ENCODE results near the gene CAPN5. TPM values are rescaled to one million over a fixed set of nuclear protein-coding genes. Genes with fewer than 3 reads are reported as not detected.
A peak's percentile ranks its signal among the peaks of the same experiment; 100 is the strongest.

Gene CAPN5
- total and polyA plus RNA-seq, 5 experiments from 2014 or later, result 6.2 to 13.1 (median 9.5) TPM

DNA sequence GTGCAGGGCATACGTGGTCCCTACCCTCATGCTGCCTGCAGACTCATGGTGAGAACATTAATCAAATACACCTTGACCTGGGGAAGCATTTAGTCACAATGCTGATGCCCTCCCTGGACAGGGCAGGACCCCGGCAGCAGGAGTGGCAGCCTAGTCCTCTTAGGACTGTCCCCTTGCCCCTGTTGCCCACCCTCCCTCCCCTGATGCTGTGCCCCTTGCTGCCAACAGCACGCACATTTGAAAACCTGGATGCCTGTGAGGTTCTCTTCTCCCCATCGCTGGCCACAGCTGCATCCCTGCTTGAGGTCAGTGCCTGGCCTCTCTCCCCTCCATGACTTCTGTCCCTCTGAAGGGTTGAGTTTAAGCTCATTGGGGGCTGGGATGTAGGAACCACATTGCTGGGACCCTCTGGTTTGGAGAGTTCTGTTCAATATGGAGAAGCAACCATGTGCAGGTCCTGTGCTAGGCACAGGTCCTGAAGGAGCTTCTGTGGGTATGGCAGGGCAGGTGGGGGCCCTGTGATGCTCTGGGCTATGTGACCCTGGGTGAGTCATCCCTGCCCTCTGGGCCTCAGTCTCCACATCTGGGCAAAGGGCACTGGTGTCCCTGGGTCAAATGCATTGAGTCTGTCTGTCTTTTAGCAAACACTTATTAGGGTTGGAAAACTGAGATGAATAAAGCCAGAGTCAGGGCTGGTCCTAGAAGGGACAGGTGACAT, 92.6 kb downstream of the CAPN5 start:
- ATAC-seq (no peak), DNase-seq (no peak)
- Mint-ChIP-seq H3K36me3 (no peaks in the 10 kb centered on the region), H3K27ac (no peak overlapping the region), H3K4me3 (no peak overlapping the region), H3K9me3 (no peaks in the 10 kb centered on the region), H3K27me3 (peaks cover 0 to 1% (median 0%) of the 10 kb centered on the region in 5 donors), H3K4me1 (peaks cover 0 to 7% (median 5%) of the 10 kb centered on the region in 4 donors)
- POLR2A ChIA-PET, result no interaction called here

DNA sequence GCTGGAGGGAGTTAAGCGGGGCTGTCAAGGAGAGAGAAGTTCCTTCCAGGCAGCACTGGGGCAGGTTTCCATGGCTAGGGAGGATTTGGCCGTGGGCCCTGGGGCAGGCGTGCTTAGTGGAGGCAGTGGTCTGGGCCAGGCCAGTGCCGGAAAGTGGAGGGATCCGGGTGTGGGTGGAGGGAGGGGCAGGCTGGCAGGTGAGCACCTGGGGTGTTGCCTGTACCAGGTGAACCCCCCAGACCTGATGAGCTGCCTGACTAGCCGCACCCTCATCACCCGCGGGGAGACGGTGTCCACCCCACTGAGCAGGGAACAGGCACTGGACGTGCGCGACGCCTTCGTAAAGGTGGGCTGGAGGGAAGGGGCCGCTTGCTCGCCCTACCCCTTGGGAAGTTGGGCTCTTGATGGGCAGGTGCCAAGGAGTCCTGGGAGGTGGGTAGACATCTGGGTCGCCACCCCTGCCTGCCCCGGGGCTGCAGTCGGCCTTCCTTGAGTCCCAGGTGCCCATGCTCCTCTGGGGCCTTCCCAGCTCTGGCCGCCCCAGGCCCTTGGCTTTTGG, 93.2 kb downstream of the CAPN5 start:
- Mint-ChIP-seq H3K27me3 (peaks cover 0 to 1% (median 0%) of the 10 kb centered on the region in 5 donors), H3K4me1 (peaks cover 0 to 6% (median 4%) of the 10 kb centered on the region in 4 donors), H3K27ac (no peak overlapping the region), H3K36me3 (no peaks in the 10 kb centered on the region), H3K4me3 (no peak overlapping the region), H3K9me3 (no peaks in the 10 kb centered on the region)
- ATAC-seq (no peak), DNase-seq (no peak)
- POLR2A ChIA-PET, result no interaction called here

DNA sequence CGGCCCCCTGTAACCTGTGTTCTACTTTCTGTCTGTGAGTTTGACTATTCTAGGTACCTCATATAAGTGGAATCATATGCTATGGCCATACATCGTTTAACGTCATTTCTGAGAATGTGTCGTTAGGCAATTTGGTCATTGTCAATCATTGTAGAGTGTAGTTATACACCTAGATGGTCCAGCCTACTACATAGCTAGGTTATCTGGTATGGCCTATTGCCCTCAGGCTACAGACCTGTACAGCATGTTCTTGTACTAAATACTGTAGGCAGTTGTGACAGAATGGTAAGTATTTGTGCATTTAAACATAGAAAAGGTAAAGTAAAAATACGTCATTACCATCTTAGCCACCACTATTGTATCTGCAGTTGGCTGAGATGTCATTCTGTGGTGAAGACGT, 96.5 kb downstream of the CAPN5 start:
- POLR2A ChIA-PET, result no interaction called here
- no peaks in the 10 kb centered on the region for H3K9me3 Mint-ChIP-seq
- peaks cover 0 to 6% (median 0%) of the 10 kb centered on the region in 4 donors for H3K4me1 Mint-ChIP-seq
- H3K27ac Mint-ChIP-seq, result no peak overlapping the region
- peaks cover 0 to 1% (median 0%) of the 10 kb centered on the region in 5 donors for H3K27me3 Mint-ChIP-seq
- DNase-seq, result no peak
- ATAC-seq, result no peak
- H3K36me3 Mint-ChIP-seq, result no peaks in the 10 kb centered on the region
- no peak overlapping the region for H3K4me3 Mint-ChIP-seq

GRCh38 chr11:77165066-77165465, 98.3 kb downstream of the CAPN5 start:
- Mint-ChIP-seq H3K9me3 (no peaks in the 10 kb centered on the region), H3K4me1 (peaks cover 0 to 2% (median 0%) of the 10 kb centered on the region in 4 donors), H3K27me3 (peaks cover 0 to 1% (median 0%) of the 10 kb centered on the region in 5 donors), H3K27ac (no peak overlapping the region), H3K36me3 (no peaks in the 10 kb centered on the region), H3K4me3 (no peak overlapping the region)
- ATAC-seq, result no peak
- DNase-seq, result no peak
- POLR2A ChIA-PET, result no interaction called here

DNA sequence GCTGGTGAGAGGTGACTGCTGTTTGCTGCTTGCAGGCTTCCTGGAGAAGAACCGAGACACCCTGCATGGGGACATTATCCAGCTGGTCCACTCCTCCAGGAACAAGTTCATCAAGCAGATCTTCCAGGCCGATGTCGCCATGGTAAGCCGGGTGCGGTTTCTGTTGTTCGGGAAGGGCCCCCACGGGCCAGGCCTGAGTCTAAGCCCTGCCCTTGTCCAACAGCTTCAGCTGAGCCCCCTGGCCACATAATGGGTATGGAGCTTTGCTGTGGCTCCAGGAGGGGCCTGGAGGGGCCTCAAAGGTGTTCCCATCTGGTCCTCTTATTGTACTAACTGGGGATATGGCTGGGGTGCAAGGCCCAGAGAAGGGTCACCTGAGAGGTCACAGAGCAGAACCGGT, 99.2 kb downstream of the CAPN5 start:
- Mint-ChIP-seq H3K27ac (no peak overlapping the region), H3K36me3 (no peaks in the 10 kb centered on the region), H3K4me3 (no peak overlapping the region), H3K9me3 (no peaks in the 10 kb centered on the region), H3K27me3 (peaks cover 0 to 1% (median 0%) of the 10 kb centered on the region in 5 donors), H3K4me1 (peaks cover 0 to 2% (median 0%) of the 10 kb centered on the region in 4 donors)
- POLR2A ChIA-PET, result no interaction called here
- ATAC-seq, result no peak
- no peak for DNase-seq

DNA sequence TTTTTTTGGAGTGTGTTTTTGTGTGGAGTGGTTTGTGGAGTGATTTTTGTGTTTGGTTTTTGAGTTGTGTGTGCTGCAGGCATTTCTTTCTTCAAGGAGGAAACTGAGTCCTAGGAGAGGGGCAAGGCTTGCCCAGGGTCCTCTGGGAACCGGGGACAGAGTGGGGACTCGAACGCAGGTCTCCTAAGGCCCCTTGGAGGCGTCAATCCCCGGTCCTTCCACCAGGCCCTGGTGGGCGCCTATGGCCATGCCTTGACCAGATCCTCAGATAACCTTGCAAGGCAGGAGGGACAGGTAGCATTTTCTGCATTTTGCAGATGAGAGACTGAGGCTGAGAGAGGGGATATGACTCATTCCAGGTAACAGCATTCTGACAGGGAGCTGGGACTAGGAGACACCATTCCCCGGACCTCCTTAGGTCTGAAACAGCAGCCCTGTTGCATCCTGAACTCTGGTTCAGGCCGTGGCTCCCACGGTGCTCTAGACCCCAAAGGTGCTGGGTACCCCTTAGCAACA, 100.4 kb downstream of the CAPN5 start:
- Mint-ChIP-seq H3K4me3 (no peak overlapping the region), H3K4me1 (peaks cover 0 to 2% (median 0%) of the 10 kb centered on the region in 4 donors), H3K9me3 (no peaks in the 10 kb centered on the region), H3K36me3 (no peaks in the 10 kb centered on the region), H3K27ac (no peak overlapping the region), H3K27me3 (peaks cover 0 to 1% (median 0%) of the 10 kb centered on the region in 5 donors)
- POLR2A ChIA-PET, result no interaction called here
- no peak for ATAC-seq
- DNase-seq, result no peak

- Mint-ChIP-seq H3K27me3 (peaks cover 0 to 1% (median 0%) of the 10 kb centered on the region in 5 donors), H3K4me3 (no peak overlapping the region), H3K36me3 (no peaks in the 10 kb centered on the region), H3K9me3 (no peaks in the 10 kb centered on the region), H3K27ac (no peak overlapping the region), H3K4me1 (peaks cover 0 to 2% (median 0%) of the 10 kb centered on the region in 4 donors)
- DNase-seq (no peak), ATAC-seq (no peak)
- POLR2A ChIA-PET, result no interaction called here
These were observed 101.0 kb downstream of the CAPN5 start for GRCh38 chr11:77167791-77168190.

DNA sequence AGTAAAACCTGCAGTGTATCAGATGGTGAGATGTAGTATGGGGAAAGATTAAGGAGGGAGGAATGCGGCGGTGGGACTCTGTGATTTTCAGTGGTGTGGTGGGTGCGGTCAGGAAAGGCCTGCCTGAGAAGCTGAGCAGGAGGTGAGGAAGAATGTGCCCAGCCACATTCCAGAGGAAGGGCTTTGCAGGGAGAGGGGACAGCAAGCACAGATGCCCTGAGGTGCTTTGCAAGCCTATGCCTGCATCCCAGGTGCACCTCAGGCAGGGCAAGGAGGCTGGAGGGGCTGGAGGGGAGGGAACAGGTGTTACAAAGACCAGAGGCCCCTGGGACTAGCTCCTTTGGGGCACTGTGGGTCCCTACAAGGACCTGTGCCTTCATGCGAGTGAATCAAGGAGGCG, 103.3 kb downstream of the CAPN5 start:
- DNase-seq (no peak), ATAC-seq (no peak)
- Mint-ChIP-seq H3K9me3 (no peaks in the 10 kb centered on the region), H3K4me1 (peaks cover 0 to 2% (median 0%) of the 10 kb centered on the region in 4 donors), H3K4me3 (no peak overlapping the region), H3K27ac (no peak overlapping the region), H3K36me3 (no peaks in the 10 kb centered on the region), H3K27me3 (peaks cover 0 to 1% (median 0%) of the 10 kb centered on the region in 5 donors)
- POLR2A ChIA-PET, result no interaction called here

GRCh38 chr11:77171254-77171653, 104.5 kb downstream of the CAPN5 start:
- no peak for DNase-seq
- Mint-ChIP-seq H3K4me3 (no peak overlapping the region), H3K27ac (peak overlapping the region in 1 of 10 donors; percentile 34), H3K27me3 (peaks cover 0 to under 1% (median 0%) of the 10 kb centered on the region in 5 donors), H3K36me3 (no peaks in the 10 kb centered on the region), H3K9me3 (no peaks in the 10 kb centered on the region), H3K4me1 (peaks cover 0 to 7% (median 2%) of the 10 kb centered on the region in 4 donors)
- no peak for ATAC-seq
- POLR2A ChIA-PET, result no interaction called here

DNA sequence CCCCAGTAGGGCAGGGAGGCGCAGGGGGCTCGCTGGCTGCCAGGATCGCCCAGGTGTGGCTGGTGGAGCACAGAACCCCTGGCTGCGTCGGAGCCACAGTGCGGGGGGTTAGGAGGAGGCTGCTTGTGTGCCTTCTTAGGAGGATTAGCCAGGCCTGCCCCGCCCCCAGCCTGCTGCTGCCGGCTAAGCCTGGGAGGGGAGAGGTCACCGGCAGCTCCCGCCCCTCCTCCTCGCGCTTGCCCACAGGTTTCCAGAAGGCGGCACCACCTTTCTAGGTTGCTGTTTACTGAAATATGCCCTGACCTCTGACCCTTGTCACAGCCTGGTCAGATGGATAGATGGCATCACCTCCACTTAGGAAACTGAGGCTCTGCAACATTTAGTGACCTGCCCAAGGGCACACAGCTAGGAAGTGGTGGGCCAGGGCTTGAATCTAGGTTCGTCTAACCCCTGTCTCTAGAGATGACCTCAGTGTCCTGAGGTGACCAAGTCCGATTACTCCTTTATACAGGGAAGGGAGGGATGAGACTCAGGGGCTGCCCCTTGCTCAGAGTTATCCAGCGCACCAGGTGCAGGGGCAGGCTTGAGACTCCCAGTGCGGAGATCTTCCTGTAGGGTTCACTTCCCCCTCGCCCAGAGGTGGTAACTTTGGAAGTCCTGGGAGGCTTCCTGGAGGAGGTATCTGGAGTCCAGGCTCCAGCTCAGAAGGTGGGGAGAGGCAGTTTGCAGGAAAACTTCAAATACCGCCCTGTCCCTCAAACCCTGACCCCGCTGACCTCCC, 105.3 kb downstream of the CAPN5 start:
- POLR2A ChIA-PET, result no interaction called here
- H3K36me3 Mint-ChIP-seq, result no peaks in the 10 kb centered on the region
- peaks cover 0 to 7% (median 3%) of the 10 kb centered on the region in 4 donors for H3K4me1 Mint-ChIP-seq
- DNase-seq (no peak), ATAC-seq (no peak)
- no peak overlapping the region for H3K4me3 Mint-ChIP-seq
- no peaks in the 10 kb centered on the region for H3K9me3 Mint-ChIP-seq
- no peak overlapping the region for H3K27ac Mint-ChIP-seq
- H3K27me3 Mint-ChIP-seq, result no peaks in the 10 kb centered on the region

DNA sequence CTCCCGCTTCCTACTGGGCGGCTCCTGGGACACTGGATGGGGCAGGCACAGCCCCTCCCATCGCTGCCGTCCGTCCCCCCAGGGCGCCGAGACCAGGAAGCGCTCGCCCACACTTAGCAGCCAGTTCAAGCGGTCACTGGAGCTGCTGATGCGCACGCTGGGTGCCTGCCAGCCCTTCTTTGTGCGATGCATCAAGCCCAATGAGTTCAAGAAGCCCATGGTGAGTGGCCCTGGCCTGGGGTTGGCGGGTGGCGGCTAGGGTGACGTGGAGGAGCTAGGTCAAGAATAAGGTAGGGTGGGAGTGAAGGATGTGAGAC, 105.9 kb downstream of the CAPN5 start:
- H3K36me3 Mint-ChIP-seq, result no peaks in the 10 kb centered on the region
- H3K4me3 Mint-ChIP-seq, result no peak overlapping the region
- H3K9me3 Mint-ChIP-seq, result no peaks in the 10 kb centered on the region
- peaks cover 0 to 7% (median 3%) of the 10 kb centered on the region in 4 donors for H3K4me1 Mint-ChIP-seq
- H3K27ac Mint-ChIP-seq, result no peak overlapping the region
- no peaks in the 10 kb centered on the region for H3K27me3 Mint-ChIP-seq
- no peak for ATAC-seq
- DNase-seq, result no peak
- POLR2A ChIA-PET, result no interaction called here

- POLR2A ChIA-PET, result no interaction called here
- Mint-ChIP-seq H3K27ac (peak overlapping the region in 1 of 10 donors; percentile 60), H3K36me3 (no peaks in the 10 kb centered on the region), H3K9me3 (peaks cover 0 to 2% (median 0%) of the 10 kb centered on the region in 9 donors), H3K27me3 (no peaks in the 10 kb centered on the region), H3K4me3 (no peak overlapping the region), H3K4me1 (peaks cover 0 to 7% (median 2%) of the 10 kb centered on the region in 4 donors)
- ATAC-seq, result no peak
- no peak for DNase-seq
These were observed 106.7 kb downstream of the CAPN5 start for GRCh38 chr11:77173494-77173893.

- no peak overlapping the region for H3K27ac Mint-ChIP-seq
- no peak overlapping the region for H3K4me3 Mint-ChIP-seq
- no peaks in the 10 kb centered on the region for H3K27me3 Mint-ChIP-seq
- POLR2A ChIA-PET, result no interaction called here
- DNase-seq (no peak), ATAC-seq (no peak)
- no peaks in the 10 kb centered on the region for H3K36me3 Mint-ChIP-seq
- H3K9me3 Mint-ChIP-seq, result peaks cover 0 to 3% (median 0%) of the 10 kb centered on the region in 9 donors
- H3K4me1 Mint-ChIP-seq, result peaks cover 0 to 7% (median 2%) of the 10 kb centered on the region in 4 donors
These were observed 107.8 kb downstream of the CAPN5 start for GRCh38 chr11:77174559-77174958.

Data from naive thymus-derived CD8-positive, alpha-beta T cell (primary cell).